Measurements from ENCODE around the gene OR2D2. TPM values are rescaled to one million over a fixed set of nuclear protein-coding genes. Genes with fewer than 3 reads are reported as not detected.
"Not testable (repeated sequence)": the region's sequence is repeated elsewhere in the genome, so short reads cannot be mapped to it uniquely, and the experiment has no call there.

Gene OR2D2
- total and polyA plus RNA-seq, 10 of the 15 experiments (the other 5 are each of a cell fraction or from before 2014, with no cell fraction given), result not detected

- no TSS peak for BruUV-seq (replicated peaks)
- ATAC-seq (peak; percentile 61), FAIRE-seq (no peak), DNase-seq (ENCODE audit: low read depth, low spot score) (no peak)
- no peaks in the 10 kb centered on the region for H4K20me1 ChIP-seq (ENCODE audit: control insufficient read depth, insufficient read depth)
- no peaks in the 10 kb centered on the region for H3K36me3 ChIP-seq (ENCODE audit: control insufficient read depth in 2 of 2, insufficient read depth in 2 of 2, low read length in 1 of 2)
- TF ChIP-seq ETV6 (conservative IDR thresholded peaks at IDR 0.05 in 1 of 2, IDR thresholded peaks at IDR 0.05 in 1 of 2; ENCODE audit: borderline replicate concordance in 1 of 2, low read depth in 1 of 2), result no peak
- TF ChIP-seq E2F8 (IDR thresholded peaks at IDR 0.05; ENCODE audit: low read depth, partially characterized antibody), result no peak
- no peak for TF ChIP-seq CUX1 (IDR thresholded peaks at IDR 0.05; ENCODE audit: insufficient replicate concordance, low read depth, low read length)
- H3K4me1 ChIP-seq (ENCODE audit: control insufficient read depth, insufficient read depth, low read length), result no peaks in the 10 kb centered on the region
- ChIA-PET RAD21 (ENCODE audit: unreplicated experiment) (no interaction called here), CTCF (interaction anchor here (1.1 kb wide), 1 partner anchor 71 kb away, joined by 3 read pairs; the partner anchor contains the start of gene ZNF215), POLR2A (no interaction called here), SMC1A (ENCODE audit: uncharacterized antibody, unreplicated experiment) (no interaction called here)
- H3K4me3 ChIP-seq, result no peak overlapping the region
- intact Hi-C loops (cut with micrococcal nuclease; ENCODE audit: unreplicated experiment), result no loop called here
- no peak overlapping the region for H3K4me2 ChIP-seq (ENCODE audit: control insufficient read depth, insufficient read depth)
- 0% methylated on average over 1 of the region's 1 CpG for WGBS (ENCODE audit: insufficient coverage, insufficient replicate concordance, low lambda C conversion rate, missing lambda C conversion rate)
- in situ Hi-C loops (cut with MboI), result no loop called here
- H3K9me3 ChIP-seq (replicated peaks; ENCODE audit: control insufficient read depth, insufficient read depth, low read length), result no peaks in the 10 kb centered on the region
- no peaks in the 10 kb centered on the region for H3K27me3 ChIP-seq (replicated peaks in 1 of 2; ENCODE audit: control insufficient read depth in 2 of 2, insufficient read depth in 2 of 2, low read length in 1 of 2)
- H3K79me2 ChIP-seq (ENCODE audit: control insufficient read depth, insufficient read depth, low read length), result no peaks in the 10 kb centered on the region
- H3K9ac ChIP-seq (ENCODE audit: control insufficient read depth, insufficient read depth, low read length), result no peak overlapping the region
- H3K27ac ChIP-seq (ENCODE audit: control insufficient read depth, insufficient read depth), result no peak overlapping the region
- no peak overlapping the region for H2AFZ ChIP-seq (ENCODE audit: control insufficient read depth, low read depth, low read length)
Observed at GRCh38 chr11:6855971-6856541, 36.2 kb downstream of the OR2D2 start.

- H2AFZ ChIP-seq (ENCODE audit: control insufficient read depth, low read depth, low read length); POLR2A ChIA-PET; in situ Hi-C loops (cut with MboI); H3K36me3 ChIP-seq (ENCODE audit: control insufficient read depth in 2 of 2, insufficient read depth in 2 of 2, low read length in 1 of 2); BruUV-seq (replicated peaks); H3K27ac ChIP-seq (ENCODE audit: control insufficient read depth, insufficient read depth); H3K9ac ChIP-seq (ENCODE audit: control insufficient read depth, insufficient read depth, low read length); H3K79me2 ChIP-seq (ENCODE audit: control insufficient read depth, insufficient read depth, low read length); intact Hi-C loops (cut with micrococcal nuclease; ENCODE audit: unreplicated experiment); H3K4me2 ChIP-seq (ENCODE audit: control insufficient read depth, insufficient read depth); ATAC-seq; H3K4me1 ChIP-seq (ENCODE audit: control insufficient read depth, insufficient read depth, low read length); H3K4me3 ChIP-seq; H3K27me3 ChIP-seq (replicated peaks in 1 of 2; ENCODE audit: control insufficient read depth in 2 of 2, insufficient read depth in 2 of 2, low read length in 1 of 2); DNase-seq (ENCODE audit: low read depth, low spot score); H4K20me1 ChIP-seq (ENCODE audit: control insufficient read depth, insufficient read depth); FAIRE-seq; H3K9me3 ChIP-seq (replicated peaks; ENCODE audit: control insufficient read depth, insufficient read depth, low read length): not testable (repeated sequence)
- 59% methylated on average over 6 of the region's 6 CpGs for WGBS (ENCODE audit: insufficient coverage, insufficient replicate concordance, low lambda C conversion rate, missing lambda C conversion rate)
- ChIA-PET RAD21 (ENCODE audit: unreplicated experiment) (interaction anchor here (0.7 kb wide), 1 partner anchor 47 kb away, joined by 3 read pairs; no protein-coding TSS in a partner anchor), CTCF (interaction anchor here (1.6 kb wide), 1 partner anchor 43 kb away, joined by 9 read pairs; no protein-coding TSS in a partner anchor), SMC1A (ENCODE audit: uncharacterized antibody, unreplicated experiment) (interaction anchor here (0.7 kb wide), 1 partner anchor 8 kb away, joined by 3 read pairs; the partner anchor contains the start of gene OR10A2)
Observed at GRCh38 chr11:6854801-6855200, 37.5 kb downstream of the OR2D2 start.

Measured in GM12878 (cell line).